NCI-H748 (cell line): ENCODE measurements around the gene MED22.
"Not testable (repeated sequence)": the region's sequence is repeated elsewhere in the genome, so short reads cannot be mapped to it uniquely, and the experiment has no call there.

ENCODE experiments used
- DNase-seq: peaks from one replicate; lab custom pipeline; 2025; ENCODE audit not compliant: unreplicated experiment; lab: John Stamatoyannopoulos, UW

MED22 gene

GRCh38 chr9:133307301-133307700 lies 40.6 kb downstream of the MED22 start:
- no peak for DNase-seq

GRCh38 chr9:133306242-133307204 lies 41.4 kb downstream of the MED22 start:
- DNase-seq: no peak

- no peak for DNase-seq
These were observed 42.2 kb downstream of the MED22 start for GRCh38 chr9:133305731-133306130.

GRCh38 chr9:133304477-133305377 lies 43.2 kb downstream of the MED22 start:
- DNase-seq: no peak

GRCh38 chr9:133304158-133304470 lies 43.8 kb downstream of the MED22 start:
- DNase-seq: no peak

GRCh38 chr9:133303266-133304157 lies 44.4 kb downstream of the MED22 start:
- no peak for DNase-seq

- DNase-seq: no peak
These were observed 46.4 kb downstream of the MED22 start for GRCh38 chr9:133301253-133302230.

- not testable (repeated sequence) for DNase-seq
These were observed 47.9 kb downstream of the MED22 start for GRCh38 chr9:133299996-133300395.

- no peak for DNase-seq
These were observed 53.7 kb downstream of the MED22 start for GRCh38 chr9:133294257-133294656.

- no peak for DNase-seq
These were observed 57.1 kb downstream of the MED22 start for GRCh38 chr9:133290751-133291302.
